Memory B cell (primary cell): ENCODE data around the gene CEP131.
A peak's percentile ranks its signal among the peaks of the same experiment; 100 is the strongest.

ENCODE experiments used
- ATAC-seq: fragments of 150-1000 bp; cut with Tn5 transposase; 2 replicates; pipeline ENCODE4 v1.10.0; 2021; ENCODE audit warnings: low read depth, mild to moderate bottlenecking, moderate library complexity
- DNase-seq, 2 donors: peaks; one replicate each; pipeline ENCODE4 v3.0.0; 2022; ENCODE audit warnings: low spot score in 2 of 2
- H3K27ac Mint-ChIP-seq: one replicate; pipeline ENCODE4 v1.8.0; 2022; ENCODE audit warnings: mild to moderate bottlenecking, moderate library complexity, mixed read lengths
- H3K27me3 Mint-ChIP-seq: one replicate; pipeline ENCODE4 v1.8.0; 2022; ENCODE audit warnings: mixed read lengths
- H3K36me3 Mint-ChIP-seq: one replicate; pipeline ENCODE4 v1.8.0; 2022; ENCODE audit warnings: mild to moderate bottlenecking, mixed read lengths
- H3K4me1 Mint-ChIP-seq: one replicate; pipeline ENCODE4 v1.8.0; 2022; ENCODE audit warnings: mixed read lengths
- H3K4me3 Mint-ChIP-seq: one replicate; pipeline ENCODE4 v1.8.0; 2022; ENCODE audit warnings: mild to moderate bottlenecking, moderate library complexity, mixed read lengths
- H3K9me3 Mint-ChIP-seq: one replicate; pipeline ENCODE4 v1.8.0; 2022; ENCODE audit warnings: mixed read lengths

The CEP131 gene

GRCh38 chr17:81222906-81223761, at the start of gene CEP131:
TSS of gene CEP131 (minus strand) at chr17:81222965. CDS start at chr17:81220056, 2,909 bp downstream.
- ATAC-seq, result peak; percentile 90
- Mint-ChIP-seq H3K36me3 (peaks cover 3% of the 10 kb centered on the region), H3K9me3 (peaks cover 3% of the 10 kb centered on the region), H3K27me3 (no peaks in the 10 kb centered on the region), H3K27ac (peak within 1 kb of the TSS; percentile 79), H3K4me1 (peaks cover 16% of the 10 kb centered on the region), H3K4me3 (peak within 1 kb of the TSS; percentile 81)
- peak; percentile 100 for DNase-seq

- H3K4me3 Mint-ChIP-seq, result no peak overlapping the region
These were observed 48.5 kb upstream of the CEP131 start for GRCh38 chr17:81271226-81271625.

GRCh38 chr17:81270279-81270678, 47.5 kb upstream of the CEP131 start:
- H3K4me1 Mint-ChIP-seq, result no peaks in the 10 kb centered on the region
- ATAC-seq, result no peak
- H3K27me3 Mint-ChIP-seq, result no peaks in the 10 kb centered on the region
- H3K36me3 Mint-ChIP-seq, result peaks cover 15% of the 10 kb centered on the region
- no peak overlapping the region for H3K27ac Mint-ChIP-seq
- no peak for DNase-seq
- H3K9me3 Mint-ChIP-seq, result no peaks in the 10 kb centered on the region
- H3K4me3 Mint-ChIP-seq, result no peak overlapping the region

More at GRCh38 chr17:81271226-81271625, 48.5 kb upstream of the CEP131 start:
- no peak for DNase-seq
- Mint-ChIP-seq H3K36me3 (peaks cover 16% of the 10 kb centered on the region), H3K27me3 (no peaks in the 10 kb centered on the region), H3K27ac (no peak overlapping the region), H3K4me1 (no peaks in the 10 kb centered on the region), H3K9me3 (no peaks in the 10 kb centered on the region)
- no peak for ATAC-seq

- H3K4me3 Mint-ChIP-seq, result no peak overlapping the region
- peaks cover 12% of the 10 kb centered on the region for H3K36me3 Mint-ChIP-seq
- no peak overlapping the region for H3K27ac Mint-ChIP-seq
- ATAC-seq (no peak), DNase-seq (no peak)
- no peaks in the 10 kb centered on the region for H3K9me3 Mint-ChIP-seq
- H3K4me1 Mint-ChIP-seq, result no peaks in the 10 kb centered on the region
- no peaks in the 10 kb centered on the region for H3K27me3 Mint-ChIP-seq
These were observed 44.8 kb upstream of the CEP131 start for GRCh38 chr17:81267390-81268067.

GRCh38 chr17:81265576-81265975, 42.8 kb upstream of the CEP131 start:
- DNase-seq (no peak), ATAC-seq (no peak)
- Mint-ChIP-seq H3K36me3 (peaks cover 10% of the 10 kb centered on the region), H3K4me3 (no peak overlapping the region), H3K4me1 (no peaks in the 10 kb centered on the region), H3K27me3 (no peaks in the 10 kb centered on the region), H3K9me3 (no peaks in the 10 kb centered on the region), H3K27ac (no peak overlapping the region)

- ATAC-seq, result no peak
- Mint-ChIP-seq H3K4me3 (no peak overlapping the region), H3K27ac (no peak overlapping the region), H3K9me3 (no peaks in the 10 kb centered on the region), H3K27me3 (no peaks in the 10 kb centered on the region), H3K4me1 (no peaks in the 10 kb centered on the region), H3K36me3 (peaks cover 10% of the 10 kb centered on the region)
- no peak for DNase-seq
These were observed 41.9 kb upstream of the CEP131 start for GRCh38 chr17:81264640-81265039.

GRCh38 chr17:81263371-81264181, 40.8 kb upstream of the CEP131 start:
- no peak overlapping the region for H3K27ac Mint-ChIP-seq
- H3K4me3 Mint-ChIP-seq, result no peak overlapping the region
- no peaks in the 10 kb centered on the region for H3K9me3 Mint-ChIP-seq
- ATAC-seq (no peak), DNase-seq (no peak)
- H3K36me3 Mint-ChIP-seq, result peaks cover 6% of the 10 kb centered on the region
- H3K27me3 Mint-ChIP-seq, result no peaks in the 10 kb centered on the region
- no peaks in the 10 kb centered on the region for H3K4me1 Mint-ChIP-seq

GRCh38 chr17:81261582-81262336, 39.0 kb upstream of the CEP131 start:
- no peaks in the 10 kb centered on the region for H3K27me3 Mint-ChIP-seq
- no peak overlapping the region for H3K27ac Mint-ChIP-seq
- H3K4me1 Mint-ChIP-seq, result no peaks in the 10 kb centered on the region
- H3K4me3 Mint-ChIP-seq, result no peak overlapping the region
- DNase-seq, result no peak
- no peak for ATAC-seq
- H3K36me3 Mint-ChIP-seq, result peaks cover 4% of the 10 kb centered on the region
- no peaks in the 10 kb centered on the region for H3K9me3 Mint-ChIP-seq

GRCh38 chr17:81261096-81261495, 38.3 kb upstream of the CEP131 start:
- Mint-ChIP-seq H3K27me3 (no peaks in the 10 kb centered on the region), H3K4me3 (no peak overlapping the region), H3K9me3 (no peaks in the 10 kb centered on the region), H3K36me3 (peaks cover 4% of the 10 kb centered on the region), H3K27ac (no peak overlapping the region), H3K4me1 (no peaks in the 10 kb centered on the region)
- ATAC-seq (no peak), DNase-seq (no peak)

GRCh38 chr17:81260641-81261040, 37.9 kb upstream of the CEP131 start:
- Mint-ChIP-seq H3K27me3 (no peaks in the 10 kb centered on the region), H3K4me3 (no peak overlapping the region), H3K9me3 (no peaks in the 10 kb centered on the region), H3K36me3 (peaks cover 3% of the 10 kb centered on the region), H3K4me1 (no peaks in the 10 kb centered on the region), H3K27ac (no peak overlapping the region)
- ATAC-seq (no peak), DNase-seq (no peak)

- Mint-ChIP-seq H3K27me3 (no peaks in the 10 kb centered on the region), H3K4me1 (no peaks in the 10 kb centered on the region), H3K27ac (no peak overlapping the region), H3K36me3 (no peaks in the 10 kb centered on the region), H3K4me3 (no peak overlapping the region), H3K9me3 (no peaks in the 10 kb centered on the region)
- ATAC-seq, result no peak
- no peak for DNase-seq
These were observed 37.4 kb upstream of the CEP131 start for GRCh38 chr17:81260171-81260570.

- H3K4me3 Mint-ChIP-seq, result no peak overlapping the region
- DNase-seq, result no peak
- no peaks in the 10 kb centered on the region for H3K9me3 Mint-ChIP-seq
- ATAC-seq, result no peak
- no peak overlapping the region for H3K27ac Mint-ChIP-seq
- H3K27me3 Mint-ChIP-seq, result no peaks in the 10 kb centered on the region
- no peaks in the 10 kb centered on the region for H3K4me1 Mint-ChIP-seq
- no peaks in the 10 kb centered on the region for H3K36me3 Mint-ChIP-seq
These were observed 36.4 kb upstream of the CEP131 start for GRCh38 chr17:81259058-81259605.

- no peak overlapping the region for H3K27ac Mint-ChIP-seq
- H3K9me3 Mint-ChIP-seq, result no peaks in the 10 kb centered on the region
- H3K4me1 Mint-ChIP-seq, result peaks cover 7% of the 10 kb centered on the region
- H3K36me3 Mint-ChIP-seq, result peaks cover 6% of the 10 kb centered on the region
- H3K4me3 Mint-ChIP-seq, result no peak overlapping the region
- no peak for DNase-seq
- no peaks in the 10 kb centered on the region for H3K27me3 Mint-ChIP-seq
- no peak for ATAC-seq
These were observed 35.5 kb upstream of the CEP131 start for GRCh38 chr17:81258292-81258691.
